ENCODE results near the gene SDHAF4.
A peak's percentile ranks its signal among the peaks of the same experiment; 100 is the strongest.
"Not testable (repeated sequence)": the region's sequence is repeated elsewhere in the genome, so short reads cannot be mapped to it uniquely, and the experiment has no call there.

Gene SDHAF4

DNA sequence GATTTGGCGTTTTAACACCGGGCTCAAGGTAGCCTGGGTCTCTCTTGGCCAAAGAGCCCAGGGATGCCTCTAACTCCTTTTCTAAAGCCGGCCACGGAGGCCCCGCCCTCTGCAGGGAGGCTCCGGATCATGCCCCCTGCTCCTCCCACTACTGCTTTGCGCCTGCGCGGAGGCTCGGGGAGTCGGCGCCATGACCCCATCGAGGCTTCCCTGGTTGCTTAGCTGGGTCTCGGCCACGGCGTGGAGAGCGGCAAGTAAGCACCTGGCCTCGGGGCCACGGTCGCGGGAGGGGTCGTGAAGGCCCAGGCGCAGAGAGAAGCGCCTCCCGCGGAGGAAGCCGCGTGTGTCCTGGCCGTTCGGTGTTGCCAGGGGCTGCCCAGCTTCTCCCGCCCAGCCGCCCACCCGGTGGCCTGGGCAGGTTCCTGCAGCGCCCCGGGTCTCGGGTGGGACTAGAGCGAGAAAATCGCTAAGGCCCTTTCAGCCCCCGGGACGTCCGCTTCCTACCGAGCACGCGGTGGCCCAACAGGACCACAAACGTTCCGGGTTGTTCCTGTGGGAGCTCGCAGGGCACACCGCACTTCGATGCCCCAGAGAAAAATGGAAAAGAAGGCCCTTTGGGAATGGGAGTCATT, at the start of gene SDHAF4:
Gene SDHAF4, plus strand, starts transcription at position 180 of the 632 bp plus-strand sequence. Its CDS starts 11 bp downstream, at position 191.
- peak; percentile 95 for DNase-seq

DNA sequence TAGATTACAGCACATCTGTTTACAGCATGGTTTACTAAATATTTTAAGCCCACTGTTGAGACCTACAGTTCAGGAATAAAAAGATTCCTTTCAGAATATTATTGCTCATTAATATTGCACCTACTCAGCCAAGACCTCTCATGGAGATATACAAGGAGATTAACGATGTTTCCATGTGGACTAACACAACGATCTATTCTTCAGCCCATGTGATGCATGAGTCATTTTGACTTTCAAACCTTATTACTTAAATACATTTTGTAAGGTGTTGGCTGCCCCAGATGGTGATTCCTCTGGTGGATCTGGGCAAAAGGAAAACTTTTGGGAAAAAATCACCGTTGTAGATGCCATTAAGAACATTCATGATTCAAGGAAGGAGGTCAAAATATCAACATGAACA, 48.0 kb upstream of the SDHAF4 start:
- no peak for DNase-seq

DNA sequence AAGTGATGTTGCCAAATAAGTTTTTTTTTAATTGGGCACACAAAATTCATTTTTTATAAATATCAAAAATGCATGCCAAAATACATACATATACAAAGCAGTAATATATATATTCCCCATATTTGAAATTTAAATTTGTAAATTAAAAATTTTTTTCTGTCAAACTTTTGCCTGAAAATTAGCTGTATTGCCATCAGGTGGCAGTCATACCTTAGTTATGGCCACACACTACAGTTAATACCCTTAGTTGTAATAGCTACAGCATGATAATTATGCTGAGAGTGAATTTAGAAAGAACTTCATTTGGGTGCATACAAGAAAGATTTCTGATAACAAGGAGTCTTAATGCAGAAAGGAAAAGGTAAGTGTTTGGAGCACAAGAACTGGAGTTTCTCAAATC, 46.2 kb upstream of the SDHAF4 start:
- DNase-seq, result no peak

DNA sequence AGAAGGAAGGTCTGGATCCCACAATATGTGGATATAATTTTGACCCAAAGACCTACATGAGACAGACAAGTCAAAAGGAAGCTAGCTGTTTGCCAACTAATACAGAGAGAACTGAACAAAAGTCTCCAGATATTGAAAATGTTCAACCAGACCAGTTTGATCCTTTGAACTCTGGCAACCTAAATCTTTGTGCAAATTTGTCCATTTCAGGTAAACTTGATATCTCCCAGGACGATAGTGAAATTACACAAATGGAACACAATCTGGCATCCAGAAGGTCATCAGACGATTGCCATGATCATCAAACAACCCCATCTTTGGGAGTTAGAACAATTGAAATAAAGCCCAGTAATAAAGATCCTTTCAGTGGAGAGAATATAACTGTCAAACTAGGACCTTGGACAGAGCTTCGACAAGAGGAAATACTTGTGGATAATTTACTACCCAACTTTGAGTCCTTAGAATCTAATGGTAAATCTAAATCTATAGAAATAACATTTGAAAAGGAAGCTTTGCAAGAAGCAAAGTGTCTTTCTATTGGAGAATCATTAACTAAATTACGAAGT, 41.9 kb upstream of the SDHAF4 start:
- no peak for DNase-seq

DNA sequence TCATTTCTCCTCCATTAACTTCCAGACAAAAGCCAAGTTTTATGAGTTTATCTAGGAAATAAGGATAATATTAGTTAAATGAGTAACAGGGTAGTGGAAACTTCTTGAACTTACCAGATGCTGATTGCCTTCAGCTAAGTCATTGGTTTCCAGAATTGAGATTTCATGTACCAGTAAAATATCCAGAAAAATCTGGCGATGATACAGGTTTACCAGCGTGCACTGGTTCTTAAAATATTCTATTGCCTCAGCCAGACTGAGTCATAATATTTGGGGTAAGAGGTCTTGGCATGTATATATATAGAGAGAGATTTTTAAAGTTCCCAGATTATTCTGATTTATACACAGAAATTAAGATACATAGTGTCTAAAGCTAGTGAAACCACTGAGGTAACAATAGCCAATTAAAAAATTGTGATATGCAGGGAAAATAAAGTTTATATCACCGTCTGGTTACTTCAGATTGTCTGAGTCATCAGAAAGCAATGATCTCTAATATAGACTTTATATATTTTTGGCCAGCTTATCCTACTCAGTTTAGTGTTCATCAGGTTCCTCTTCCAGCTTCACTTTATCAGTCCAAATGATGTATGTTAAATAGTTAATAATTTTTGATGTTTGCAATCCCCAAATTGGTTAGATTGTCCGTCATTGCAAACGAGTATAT, 39.5 kb upstream of the SDHAF4 start:
- no peak for DNase-seq

DNA sequence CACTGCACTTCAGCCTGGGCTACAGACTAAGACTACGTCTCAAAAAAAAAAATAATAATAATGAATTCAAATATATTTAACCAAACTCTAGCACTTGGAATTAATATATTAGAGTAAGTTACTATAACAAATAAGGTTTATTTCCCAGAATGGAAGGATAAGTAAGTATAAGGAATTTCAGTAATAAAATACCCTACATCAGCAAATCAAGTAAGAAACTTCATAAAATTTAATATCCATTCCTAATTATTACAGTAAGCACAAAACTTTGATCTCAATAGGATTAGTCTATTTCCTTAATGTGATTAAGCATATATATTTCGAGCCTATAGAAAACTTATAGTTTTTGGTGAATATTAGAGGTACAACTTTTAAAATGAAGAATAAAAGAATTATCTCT, 36.7 kb upstream of the SDHAF4 start:
- DNase-seq, result no peak

DNA sequence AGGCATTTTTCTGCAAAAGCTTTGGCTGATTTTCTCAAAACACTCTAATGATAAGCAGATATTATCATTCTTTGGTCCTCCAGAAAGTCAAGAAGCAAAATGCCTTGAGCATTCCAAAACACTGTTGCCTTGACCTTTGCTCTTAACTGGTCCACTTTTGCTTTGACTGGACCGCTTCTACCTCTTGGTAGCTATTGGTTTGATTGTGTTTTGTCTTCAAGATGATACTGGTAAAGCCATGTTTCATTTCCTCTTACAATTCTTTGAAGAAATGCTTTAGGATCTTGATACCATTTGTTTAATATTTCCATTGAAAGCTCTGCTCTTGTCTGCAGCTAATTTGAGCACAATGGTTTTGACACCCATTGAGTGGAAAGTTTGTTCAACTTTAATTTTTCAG, 35.6 kb upstream of the SDHAF4 start:
- DNase-seq, result no peak

DNA sequence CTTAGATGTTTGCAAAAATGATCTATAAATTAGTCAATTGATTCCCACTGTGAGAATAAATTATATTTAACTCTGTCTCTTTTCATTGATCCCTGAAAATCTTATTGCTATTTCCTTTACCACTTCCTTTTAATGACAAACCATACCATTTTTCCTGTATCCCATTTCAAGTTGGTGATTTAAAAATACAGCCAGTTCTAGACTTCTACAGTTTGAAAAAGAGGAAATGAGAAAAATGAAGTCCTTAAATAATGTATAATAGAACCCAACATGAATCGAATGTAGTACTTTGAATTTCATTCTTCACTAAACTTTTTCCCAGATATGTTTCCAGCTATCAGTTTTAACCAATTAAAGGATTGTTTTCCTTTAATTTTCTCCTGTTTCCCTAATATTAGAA, 29.5 kb upstream of the SDHAF4 start:
- no peak for DNase-seq

DNA sequence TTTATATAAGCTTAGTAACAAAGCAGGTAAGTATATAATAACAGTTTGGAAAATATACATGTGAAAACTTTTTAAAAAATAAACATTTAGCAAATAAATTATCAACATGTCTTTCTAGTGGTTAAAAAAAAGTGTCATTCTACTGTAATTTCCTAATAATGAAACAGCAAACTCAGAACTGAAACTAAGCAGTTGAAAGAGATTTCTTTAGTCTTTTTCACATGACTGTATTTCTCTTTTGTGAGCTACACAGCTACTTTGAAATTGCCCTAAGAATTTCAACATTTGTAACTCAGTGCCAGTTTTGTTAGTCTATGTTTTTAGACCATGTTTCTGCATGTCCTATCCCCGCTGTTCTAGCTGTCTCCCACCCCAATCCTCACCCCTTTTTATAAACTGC, 28.4 kb upstream of the SDHAF4 start:
- DNase-seq, result no peak

DNA sequence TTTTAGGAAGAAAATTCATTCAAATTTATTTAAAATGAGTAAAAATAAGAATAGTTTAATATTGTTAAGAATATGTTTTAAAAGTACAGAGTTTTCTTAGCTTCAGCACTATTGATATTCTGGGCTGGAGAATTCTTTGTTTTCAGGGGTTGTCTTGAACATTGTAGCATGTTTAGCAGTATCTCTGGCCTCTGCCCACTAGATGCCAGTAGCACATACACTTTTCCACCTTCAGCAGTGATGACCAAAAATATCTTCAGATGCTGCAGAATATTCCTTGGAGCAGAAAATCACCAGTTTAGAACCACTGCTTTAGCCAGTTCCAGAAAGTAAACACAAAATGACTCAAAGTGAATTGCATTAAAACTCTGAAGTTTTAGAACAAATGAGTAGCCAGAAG, 19.4 kb upstream of the SDHAF4 start:
- DNase-seq, result no peak

DNA sequence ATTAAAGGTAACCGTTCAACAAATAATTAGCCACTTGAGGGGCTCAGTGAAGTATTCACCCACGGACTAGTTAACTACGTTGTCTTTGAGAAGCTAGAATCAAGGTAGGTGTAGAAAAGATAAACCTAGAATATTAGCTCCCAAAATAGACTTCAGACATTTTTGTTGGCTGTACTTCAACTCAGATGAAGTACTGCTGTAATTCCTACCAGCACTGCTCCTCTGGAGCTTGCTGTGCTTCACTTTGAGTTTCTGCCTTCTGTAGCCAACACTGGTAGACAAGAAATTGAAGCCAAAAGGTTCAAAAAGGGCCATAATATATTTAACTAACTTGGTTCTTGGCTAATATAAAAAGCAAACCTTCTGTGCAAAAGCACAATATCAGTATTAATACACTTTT, 18.8 kb upstream of the SDHAF4 start:
- no peak for DNase-seq

DNA sequence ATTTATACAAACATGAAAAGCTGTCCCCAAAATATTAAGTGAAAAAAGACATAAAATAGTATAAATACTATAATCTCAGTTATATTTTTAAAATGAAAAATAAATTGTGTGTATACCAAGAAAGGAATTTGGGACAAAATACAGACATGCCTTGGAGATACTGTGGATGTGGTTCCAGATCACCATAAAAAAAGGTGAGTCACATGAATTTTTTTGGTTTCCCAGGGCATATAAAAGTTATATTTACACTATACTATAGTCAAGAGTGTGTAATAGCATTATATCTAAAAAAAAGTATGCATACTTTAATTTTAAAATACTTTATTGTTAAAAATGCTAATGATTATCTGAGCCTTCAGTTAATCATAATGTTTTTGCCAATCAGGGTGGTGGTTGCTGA, 17.4 kb upstream of the SDHAF4 start:
- DNase-seq, result no peak

DNA sequence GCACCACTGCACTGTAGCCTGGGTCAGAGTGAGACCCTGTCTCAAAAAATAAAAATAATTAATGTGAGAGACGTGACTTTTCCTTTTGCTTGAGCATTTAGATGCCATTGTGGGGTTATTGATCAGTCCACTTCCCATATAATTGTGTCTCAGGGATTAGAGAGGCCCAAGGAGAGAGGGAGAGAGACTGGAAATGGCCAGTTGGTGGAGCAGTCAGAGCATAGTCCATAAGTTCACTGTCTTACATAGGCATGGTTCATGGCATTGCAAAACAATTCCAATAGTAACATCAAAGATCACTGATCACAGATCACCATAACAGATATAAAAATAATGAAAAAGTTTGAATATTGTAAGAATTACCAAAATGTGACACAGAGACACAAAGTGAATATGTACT, 15.2 kb upstream of the SDHAF4 start:
- DNase-seq, result no peak

DNA sequence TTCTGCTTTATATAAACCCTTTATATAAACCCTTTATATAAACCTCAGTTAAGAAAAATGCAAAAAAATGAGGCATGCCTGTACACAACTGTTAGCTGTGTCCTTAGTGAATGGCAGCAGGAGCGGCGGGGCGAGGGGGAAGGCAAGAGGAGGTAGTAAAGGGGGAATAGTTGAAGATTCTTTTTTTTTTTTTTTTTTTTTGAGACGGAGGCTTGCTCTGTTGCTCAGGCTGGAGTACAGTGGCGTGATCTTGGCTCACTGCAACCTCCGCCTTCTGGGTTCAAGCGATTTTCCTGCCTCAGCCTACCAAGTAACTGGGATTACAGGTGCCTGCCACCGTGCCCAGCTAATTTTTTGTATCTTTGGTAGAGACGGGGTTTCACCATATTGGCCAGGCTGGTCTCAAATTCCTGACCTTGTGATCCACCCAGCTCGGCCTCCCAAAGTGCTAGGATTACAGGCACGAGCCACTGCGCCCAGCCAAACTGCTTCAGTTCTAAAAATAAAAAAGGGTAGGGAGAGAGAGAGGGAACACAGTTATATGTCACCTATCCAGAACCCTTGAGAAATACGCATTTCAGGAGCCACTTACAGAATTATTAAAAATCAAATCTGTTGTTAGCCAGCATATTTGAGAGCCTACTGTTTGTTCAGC, 14.3 kb upstream of the SDHAF4 start:
- DNase-seq, result not testable (repeated sequence)

DNA sequence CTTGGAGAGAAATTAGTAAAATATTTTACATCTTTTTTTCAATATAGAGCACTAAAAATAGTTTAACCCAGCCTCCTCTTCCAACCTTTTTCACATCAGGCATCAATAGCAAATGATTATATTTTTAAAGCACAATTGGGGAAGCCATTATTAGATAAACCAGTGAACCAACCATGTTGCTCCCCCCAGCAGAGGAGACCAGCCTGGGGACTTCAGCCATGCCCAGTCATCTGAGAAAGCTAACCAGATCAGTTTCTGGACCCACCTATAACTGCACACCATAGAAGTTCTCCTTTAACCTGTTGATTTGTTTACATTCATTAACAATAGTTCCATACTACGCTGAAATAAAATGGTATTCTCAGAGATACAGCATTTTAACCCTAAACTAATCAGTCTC, 13.8 kb upstream of the SDHAF4 start:
- DNase-seq, result no peak

DNA sequence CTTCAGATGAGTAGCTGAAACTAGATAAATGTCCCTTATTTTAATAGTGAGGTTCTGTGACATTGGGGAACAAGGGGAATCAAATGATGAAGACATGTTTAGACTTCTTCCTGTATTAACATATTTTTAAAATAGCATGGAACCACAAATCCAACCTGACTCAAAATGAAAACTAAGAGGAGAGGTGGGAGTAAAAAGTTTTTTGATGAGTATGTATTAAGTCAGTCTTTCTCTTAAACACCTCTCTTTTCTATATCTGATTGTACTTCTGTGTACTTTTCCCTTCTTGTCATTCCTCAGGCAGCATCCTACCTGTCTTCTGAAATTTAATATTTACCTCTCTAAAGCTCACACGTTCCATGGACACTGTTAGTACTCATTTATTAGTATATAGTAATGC, 8.7 kb upstream of the SDHAF4 start:
- DNase-seq, result no peak

DNA sequence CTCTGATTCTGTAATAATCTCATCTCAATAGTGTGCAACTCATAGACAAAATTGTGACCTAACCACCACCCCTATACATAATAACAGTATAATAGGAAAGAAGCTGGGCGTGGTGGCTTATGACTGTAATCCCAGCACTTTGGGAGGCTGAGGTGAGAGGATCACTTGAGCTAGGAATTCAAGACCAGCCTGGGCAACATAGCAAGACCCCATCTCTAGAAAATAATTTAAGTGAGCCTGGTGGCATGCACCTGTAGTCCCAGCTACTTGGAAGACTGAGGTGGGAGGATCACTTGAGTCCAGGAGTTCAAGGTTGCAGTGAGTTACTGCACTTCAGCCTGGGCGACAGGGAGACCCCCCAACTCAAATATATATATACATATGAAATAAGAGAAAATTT, 4.3 kb upstream of the SDHAF4 start:
- not testable (repeated sequence) for DNase-seq

DNA sequence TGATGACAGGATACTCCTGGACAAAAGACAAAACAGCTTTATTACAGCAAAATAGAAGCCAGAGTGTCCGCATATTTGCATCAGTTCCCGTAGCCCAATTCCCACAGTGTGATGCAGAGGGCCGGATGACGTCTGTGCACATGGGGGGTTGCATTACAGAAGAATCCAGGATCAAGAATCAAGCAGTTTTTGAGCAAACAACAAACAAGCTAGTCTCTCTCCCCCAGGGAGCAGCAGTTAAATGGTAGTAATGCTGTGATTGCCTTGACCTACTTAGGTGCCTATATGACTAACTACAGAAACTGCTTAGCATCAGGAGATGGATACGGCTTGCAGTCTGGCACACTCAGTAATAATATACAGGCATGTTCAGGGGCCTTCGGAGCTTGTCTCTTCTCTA, 3.2 kb upstream of the SDHAF4 start:
- DNase-seq, result no peak

DNA sequence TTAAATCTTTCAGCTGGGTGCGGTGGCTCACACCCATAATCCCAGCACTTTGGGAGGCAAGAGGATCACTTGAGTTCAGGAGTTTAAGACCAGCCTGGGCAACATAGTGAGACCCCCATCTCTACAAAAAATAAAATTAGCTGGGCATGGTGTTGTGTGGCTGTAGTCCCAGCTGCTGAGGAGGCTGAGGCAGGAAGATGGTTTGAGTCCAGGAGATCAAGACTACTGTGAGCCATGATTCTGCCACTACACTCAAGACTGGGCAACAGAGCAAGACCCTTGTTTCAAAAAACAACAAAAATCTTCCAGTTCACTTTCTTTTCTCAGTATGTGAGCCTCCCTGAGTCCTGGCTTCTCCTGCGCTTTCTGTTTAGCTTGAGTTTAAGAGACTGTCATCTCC, 7.9 kb downstream of the SDHAF4 start:
- DNase-seq, result no peak

DNA sequence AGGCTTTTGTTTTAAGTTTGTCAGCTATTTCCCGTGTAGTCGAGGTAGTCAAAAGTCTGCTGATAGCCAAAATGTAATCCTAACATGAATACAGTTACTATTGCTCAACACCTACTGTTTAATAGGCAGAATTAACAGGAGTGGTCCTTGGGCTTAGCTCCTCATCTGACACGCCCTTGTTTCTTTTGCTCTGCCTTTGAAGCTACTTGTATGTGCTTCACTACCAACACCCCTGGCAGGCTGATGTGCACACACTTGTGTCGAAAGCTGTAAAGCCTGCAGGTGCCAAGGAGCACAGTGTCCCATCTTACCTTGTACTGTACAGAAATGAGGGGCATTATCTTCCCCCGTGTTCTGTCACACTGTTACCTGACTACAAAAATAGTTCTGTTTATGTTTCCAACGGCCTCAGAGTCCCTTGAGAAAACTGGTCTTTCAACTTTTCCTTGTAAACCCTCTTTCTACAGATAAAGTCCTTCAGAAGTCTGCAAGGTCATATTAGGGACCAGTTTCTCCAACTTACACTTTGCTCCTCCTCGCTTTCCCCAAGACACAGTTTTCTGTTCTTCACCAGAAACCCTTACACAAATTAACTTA, 9.3 kb downstream of the SDHAF4 start:
- DNase-seq, result no peak

DNA sequence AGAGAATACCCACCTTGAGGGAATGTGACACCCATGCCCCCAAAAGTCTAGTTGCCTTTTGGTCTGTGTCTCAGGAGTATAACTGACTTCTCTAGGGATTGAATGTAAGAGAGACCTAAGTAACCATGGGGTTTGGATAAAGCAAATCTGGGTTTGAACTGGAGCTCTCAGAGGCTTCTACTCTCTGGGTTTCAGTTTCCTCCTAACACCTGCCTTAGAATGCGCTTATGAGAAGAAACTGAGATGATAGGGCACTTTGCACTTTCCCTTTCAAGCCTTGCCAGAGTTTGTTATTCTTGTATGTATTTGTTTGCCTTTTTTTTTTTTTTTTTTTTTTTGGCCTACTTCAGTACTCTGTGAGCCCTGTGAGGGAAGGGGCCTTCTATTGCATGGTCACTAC, 19.4 kb downstream of the SDHAF4 start:
- no peak for DNase-seq

DNA sequence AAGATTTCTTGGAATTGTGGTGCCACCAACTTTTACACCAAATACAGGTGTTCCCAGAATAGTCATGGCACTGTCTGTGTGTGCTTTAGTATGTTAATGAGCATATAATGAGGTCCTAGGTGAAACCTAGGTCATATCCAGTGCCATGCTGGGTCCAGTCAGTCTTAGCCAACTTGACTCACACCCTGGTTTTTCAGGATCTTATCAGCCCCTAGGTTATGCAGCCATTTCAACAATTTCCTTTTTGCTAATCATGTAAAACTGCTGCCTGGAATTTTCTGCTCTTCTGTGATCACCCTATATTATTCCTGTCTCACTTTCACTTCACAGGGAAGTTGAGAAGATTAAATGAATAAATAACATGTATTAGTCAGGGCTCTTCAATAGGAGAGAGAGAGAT, 23.7 kb downstream of the SDHAF4 start:
- DNase-seq, result no peak

DNA sequence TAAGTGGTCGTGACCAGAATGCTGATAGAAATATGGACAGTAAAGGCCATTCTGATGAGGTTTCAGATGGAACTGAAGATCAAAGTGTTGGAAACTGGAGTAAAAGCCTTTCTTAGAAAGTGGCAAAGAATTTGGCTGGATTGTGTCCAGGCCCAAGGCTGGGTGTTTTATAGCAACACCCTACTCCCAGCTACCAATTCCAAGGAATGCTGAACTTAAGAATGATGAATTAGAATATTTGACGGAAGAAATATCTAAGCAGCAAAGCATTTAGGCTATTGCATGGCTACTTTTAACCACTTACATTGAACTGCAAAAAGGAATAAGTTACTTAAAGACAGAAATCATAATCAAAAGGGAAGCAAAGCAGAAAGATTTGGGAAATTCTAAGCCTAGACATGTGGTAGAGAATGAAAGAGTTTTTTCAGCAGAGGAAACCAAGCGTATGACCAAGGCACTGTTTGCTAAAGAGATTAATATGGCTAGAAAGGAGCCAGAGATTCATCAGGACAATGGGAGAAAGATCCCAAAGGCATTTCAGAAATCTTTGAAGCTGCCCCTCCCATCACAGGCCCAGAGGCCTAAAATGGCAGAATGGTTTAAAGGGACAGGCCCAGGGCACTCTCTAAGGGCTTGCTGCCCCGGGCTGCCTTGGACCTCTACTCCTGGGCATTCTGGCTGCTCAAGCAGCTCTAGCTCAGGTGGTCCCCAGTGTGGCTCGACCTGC, 25.8 kb downstream of the SDHAF4 start:
- no peak for DNase-seq
